ENCODE data around the gene DCDC1. TPM values are rescaled to one million over a fixed set of nuclear protein-coding genes. Genes with fewer than 3 reads are reported as not detected.

Gene DCDC1
- total RNA-seq, 1 experiment from 2014 or later: not detected

GRCh38 chr11:31199378-31199777 is 170.2 kb downstream of the DCDC1 start:
- H3K9me3 ChIP-seq (ENCODE audit: control insufficient read depth, insufficient read depth, low read depth, low read length): no peaks in the 10 kb centered on the region
- no peaks in the 10 kb centered on the region for H3K27me3 ChIP-seq (ENCODE audit: control insufficient read depth, insufficient read depth, low read length)
- intact Hi-C loops (cut with micrococcal nuclease; ENCODE audit: unreplicated experiment) (no loop called here), in situ Hi-C loops (cut with HindIII; ENCODE audit: low pct_unique_long_range_greater_than_20kb, low sequenced_read_pairs) (no loop called here)
- ChIA-PET CTCF (interaction anchor here (0.7 kb wide), 1 partner anchor 127 kb away, joined by 3 read pairs; no protein-coding TSS in a partner anchor), POLR2A (no interaction called here)
- H3K4me3 ChIP-seq (ENCODE audit: low read depth in 2 of 2, low read length in 2 of 2): no peak overlapping the region
- TF ChIP-seq, protein P1, sequence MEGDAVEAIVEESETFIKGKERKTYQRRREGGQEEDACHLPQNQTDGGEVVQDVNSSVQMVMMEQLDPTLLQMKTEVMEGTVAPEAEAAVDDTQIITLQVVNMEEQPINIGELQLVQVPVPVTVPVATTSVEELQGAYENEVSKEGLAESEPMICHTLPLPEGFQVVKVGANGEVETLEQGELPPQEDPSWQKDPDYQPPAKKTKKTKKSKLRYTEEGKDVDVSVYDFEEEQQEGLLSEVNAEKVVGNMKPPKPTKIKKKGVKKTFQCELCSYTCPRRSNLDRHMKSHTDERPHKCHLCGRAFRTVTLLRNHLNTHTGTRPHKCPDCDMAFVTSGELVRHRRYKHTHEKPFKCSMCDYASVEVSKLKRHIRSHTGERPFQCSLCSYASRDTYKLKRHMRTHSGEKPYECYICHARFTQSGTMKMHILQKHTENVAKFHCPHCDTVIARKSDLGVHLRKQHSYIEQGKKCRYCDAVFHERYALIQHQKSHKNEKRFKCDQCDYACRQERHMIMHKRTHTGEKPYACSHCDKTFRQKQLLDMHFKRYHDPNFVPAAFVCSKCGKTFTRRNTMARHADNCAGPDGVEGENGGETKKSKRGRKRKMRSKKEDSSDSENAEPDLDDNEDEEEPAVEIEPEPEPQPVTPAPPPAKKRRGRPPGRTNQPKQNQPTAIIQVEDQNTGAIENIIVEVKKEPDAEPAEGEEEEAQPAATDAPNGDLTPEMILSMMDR (IDR thresholded peaks at IDR 0.05): no peak
- no peak for TF ChIP-seq TCF7L2 (IDR thresholded peaks at IDR 0.05; ENCODE audit: low read depth, low read length)
- TF ChIP-seq SIN3A (IDR thresholded peaks at IDR 0.05; ENCODE audit: borderline replicate concordance, insufficient read depth, low read depth, low read length): no peak
- TF ChIP-seq, protein P2, sequence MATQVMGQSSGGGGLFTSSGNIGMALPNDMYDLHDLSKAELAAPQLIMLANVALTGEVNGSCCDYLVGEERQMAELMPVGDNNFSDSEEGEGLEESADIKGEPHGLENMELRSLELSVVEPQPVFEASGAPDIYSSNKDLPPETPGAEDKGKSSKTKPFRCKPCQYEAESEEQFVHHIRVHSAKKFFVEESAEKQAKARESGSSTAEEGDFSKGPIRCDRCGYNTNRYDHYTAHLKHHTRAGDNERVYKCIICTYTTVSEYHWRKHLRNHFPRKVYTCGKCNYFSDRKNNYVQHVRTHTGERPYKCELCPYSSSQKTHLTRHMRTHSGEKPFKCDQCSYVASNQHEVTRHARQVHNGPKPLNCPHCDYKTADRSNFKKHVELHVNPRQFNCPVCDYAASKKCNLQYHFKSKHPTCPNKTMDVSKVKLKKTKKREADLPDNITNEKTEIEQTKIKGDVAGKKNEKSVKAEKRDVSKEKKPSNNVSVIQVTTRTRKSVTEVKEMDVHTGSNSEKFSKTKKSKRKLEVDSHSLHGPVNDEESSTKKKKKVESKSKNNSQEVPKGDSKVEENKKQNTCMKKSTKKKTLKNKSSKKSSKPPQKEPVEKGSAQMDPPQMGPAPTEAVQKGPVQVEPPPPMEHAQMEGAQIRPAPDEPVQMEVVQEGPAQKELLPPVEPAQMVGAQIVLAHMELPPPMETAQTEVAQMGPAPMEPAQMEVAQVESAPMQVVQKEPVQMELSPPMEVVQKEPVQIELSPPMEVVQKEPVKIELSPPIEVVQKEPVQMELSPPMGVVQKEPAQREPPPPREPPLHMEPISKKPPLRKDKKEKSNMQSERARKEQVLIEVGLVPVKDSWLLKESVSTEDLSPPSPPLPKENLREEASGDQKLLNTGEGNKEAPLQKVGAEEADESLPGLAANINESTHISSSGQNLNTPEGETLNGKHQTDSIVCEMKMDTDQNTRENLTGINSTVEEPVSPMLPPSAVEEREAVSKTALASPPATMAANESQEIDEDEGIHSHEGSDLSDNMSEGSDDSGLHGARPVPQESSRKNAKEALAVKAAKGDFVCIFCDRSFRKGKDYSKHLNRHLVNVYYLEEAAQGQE (IDR thresholded peaks at IDR 0.05; ENCODE audit: insufficient read depth in 1 of 2, low read depth in 2 of 2, low read length in 1 of 2): no peak
- TF ChIP-seq POLR2AphosphoS5 (IDR thresholded peaks at IDR 0.05; ENCODE audit: low read depth, low read length): no peak
- BruUV-seq (replicated peaks): no TSS peak
- no peak overlapping the region for H3K27ac ChIP-seq (ENCODE audit: low read length)
- H3K4me1 ChIP-seq (ENCODE audit: control insufficient read depth, insufficient read depth, low read length): no peaks in the 10 kb centered on the region
- ATAC-seq: no peak
- H3K36me3 ChIP-seq (ENCODE audit: control insufficient read depth, insufficient read depth, low read length): no peaks in the 10 kb centered on the region
- DNase-seq (ENCODE audit: low read depth, low spot score): no peak

DNA sequence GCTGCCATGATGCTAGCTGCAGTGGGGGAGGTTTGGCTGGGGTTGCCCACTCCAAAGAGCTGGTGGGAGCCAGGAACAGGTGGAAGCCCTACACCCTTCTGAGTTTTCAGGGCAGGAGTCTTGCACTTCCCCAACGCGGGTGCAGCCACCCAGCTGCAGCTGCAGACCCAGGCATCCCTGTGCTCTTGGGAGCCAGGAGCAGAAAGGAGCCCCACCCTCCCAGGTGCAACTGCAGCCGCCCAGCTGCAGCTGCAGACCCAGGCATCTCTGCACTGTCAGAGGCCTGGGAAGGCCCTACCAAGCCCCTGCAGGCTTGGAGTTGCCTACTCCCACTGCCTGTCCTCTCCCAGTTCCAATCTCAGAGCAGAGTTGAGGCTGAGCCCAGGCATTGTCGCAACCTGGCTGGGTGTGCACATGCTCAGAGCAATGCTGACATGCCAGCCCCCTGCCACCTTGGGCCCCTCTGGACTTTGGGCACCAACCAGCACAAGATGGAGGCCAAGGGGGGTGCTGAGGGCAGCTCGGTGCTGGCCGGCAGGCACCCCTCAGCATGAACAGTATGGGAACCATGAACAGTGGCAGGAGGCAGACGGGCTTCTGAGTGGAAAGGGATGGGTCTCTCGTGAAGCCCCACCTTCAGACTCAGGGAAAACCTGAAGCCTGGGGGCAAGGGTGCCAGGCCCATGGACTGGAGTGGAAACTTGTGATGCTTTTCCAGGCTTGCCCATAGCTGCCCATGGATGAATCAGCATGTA is 195.4 kb downstream of the DCDC1 start:
- ATAC-seq (no peak), DNase-seq (ENCODE audit: low read depth, low spot score) (no peak)
- H3K4me1 ChIP-seq (ENCODE audit: control insufficient read depth, insufficient read depth, low read length): no peaks in the 10 kb centered on the region
- no peaks in the 10 kb centered on the region for H3K36me3 ChIP-seq (ENCODE audit: control insufficient read depth, insufficient read depth, low read length)
- TF ChIP-seq SIN3A (IDR thresholded peaks at IDR 0.05; ENCODE audit: borderline replicate concordance, insufficient read depth, low read depth, low read length) (no peak), POLR2AphosphoS5 (IDR thresholded peaks at IDR 0.05; ENCODE audit: low read depth, low read length) (no peak)
- TF ChIP-seq, protein P2 (IDR thresholded peaks at IDR 0.05; ENCODE audit: insufficient read depth in 1 of 2, low read depth in 2 of 2, low read length in 1 of 2): no peak
- TF ChIP-seq, protein P1 (IDR thresholded peaks at IDR 0.05): no peak
- no TSS peak for BruUV-seq (replicated peaks)
- H3K27me3 ChIP-seq (ENCODE audit: control insufficient read depth, insufficient read depth, low read length): no peaks in the 10 kb centered on the region
- ChIA-PET CTCF (no interaction called here), POLR2A (no interaction called here)
- intact Hi-C loops (cut with micrococcal nuclease; ENCODE audit: unreplicated experiment): no loop called here
- no peaks in the 10 kb centered on the region for H3K9me3 ChIP-seq (ENCODE audit: control insufficient read depth, insufficient read depth, low read depth, low read length)
- no peak overlapping the region for H3K4me3 ChIP-seq (ENCODE audit: low read depth in 2 of 2, low read length in 2 of 2)
- no peak overlapping the region for H3K27ac ChIP-seq (ENCODE audit: low read length)
- in situ Hi-C loops (cut with HindIII; ENCODE audit: low pct_unique_long_range_greater_than_20kb, low sequenced_read_pairs): no loop called here

All from Panc1 (cell line).